Kasumi-1 (cell line): ENCODE data around the gene SUN3.

Experiments used
- DNase-seq, 2 experiments: peaks; one replicate each; lab custom pipeline; 2025; lab: John Stamatoyannopoulos, UW

The SUN3 gene

DNA sequence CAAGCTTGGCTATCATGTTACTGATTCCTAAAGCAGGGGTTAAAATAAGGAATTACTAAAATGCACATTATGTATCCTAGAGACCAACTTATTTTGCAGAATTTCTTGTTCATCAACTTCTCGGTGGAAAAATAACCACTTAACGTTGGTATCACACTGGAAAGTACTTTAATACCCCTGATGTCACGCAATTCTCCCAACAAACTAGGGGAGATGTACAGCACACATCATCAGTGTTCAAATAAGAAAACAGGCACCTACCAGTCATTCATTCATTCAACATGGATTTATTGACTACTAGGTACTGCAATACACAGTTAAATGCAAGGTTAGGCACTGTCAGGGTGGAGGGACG is 50.1 kb downstream of the SUN3 start:
- DNase-seq: no peak

- no peak for DNase-seq
Observed at GRCh38 chr7:47973739-47974138, 55.2 kb downstream of the SUN3 start.

DNA sequence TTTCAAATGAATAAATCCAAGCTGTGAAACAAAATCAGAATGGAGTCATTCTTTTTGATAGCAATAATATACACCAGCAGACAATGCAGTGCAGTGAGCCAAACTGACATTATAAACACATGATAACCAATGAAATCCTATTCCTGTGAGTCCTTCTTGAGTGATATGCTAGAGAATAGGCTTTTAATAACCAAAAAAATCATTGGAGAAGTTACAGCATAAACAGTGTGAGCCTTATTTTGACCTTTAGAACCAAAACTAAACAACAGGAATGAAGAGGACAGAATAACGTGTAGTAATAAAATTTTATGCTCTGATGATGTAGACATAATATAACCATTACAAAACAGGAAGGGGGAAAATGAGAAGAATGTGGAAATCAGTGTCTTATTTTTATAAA is 58.1 kb downstream of the SUN3 start:
- no peak for DNase-seq

DNA sequence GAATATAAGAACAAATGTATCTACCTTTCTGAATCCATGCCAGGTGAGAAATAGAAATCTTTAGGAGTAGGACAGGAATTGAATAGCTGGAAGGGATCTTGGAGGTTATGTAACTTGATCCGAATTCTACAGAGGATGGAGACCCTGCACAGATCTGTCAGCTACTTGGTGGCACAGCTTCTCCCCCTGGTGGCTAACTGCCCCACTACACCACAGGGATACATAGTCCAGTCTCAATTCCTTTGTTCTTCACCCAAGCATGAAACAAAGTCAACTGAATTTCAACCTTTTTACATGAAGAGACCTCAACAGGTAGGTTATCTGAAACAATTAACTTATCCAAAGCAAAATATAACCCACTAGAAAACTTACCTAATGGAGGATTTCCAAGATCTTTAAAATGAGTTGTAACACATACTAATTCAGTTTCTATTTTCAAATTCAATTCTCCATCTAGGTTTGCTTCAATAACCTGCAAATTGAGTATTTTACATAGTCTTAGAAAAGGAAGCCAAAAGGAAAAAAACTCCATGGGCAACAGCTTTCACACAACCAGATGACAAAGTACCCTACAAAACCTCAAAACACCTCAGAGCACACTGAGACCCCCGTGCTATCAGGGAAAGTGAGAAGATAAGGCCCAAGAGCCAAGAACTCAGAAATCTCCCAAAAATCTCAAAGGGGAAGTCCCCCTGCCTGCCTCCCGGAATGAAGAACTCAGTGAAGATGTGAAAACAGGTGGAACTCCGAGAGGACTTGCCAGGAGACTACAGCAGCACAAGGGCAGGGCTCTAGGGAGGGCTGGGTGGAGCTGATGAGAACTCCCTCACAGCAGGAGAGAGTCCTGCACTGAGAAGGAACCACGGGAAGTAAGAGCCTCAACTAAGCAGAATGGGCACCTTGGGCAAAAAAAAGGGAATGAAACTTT is 59.8 kb downstream of the SUN3 start:
- peak; percentile 85 to 90 for DNase-seq

- DNase-seq: no peak
Observed at GRCh38 chr7:47967708-47968107, 61.2 kb downstream of the SUN3 start.

- DNase-seq: no peak
Observed at GRCh38 chr7:47967123-47967522, 61.8 kb downstream of the SUN3 start.

- no peak for DNase-seq
Observed at GRCh38 chr7:47965456-47965855, 63.5 kb downstream of the SUN3 start.

- no peak for DNase-seq
Observed at GRCh38 chr7:47962262-47962661, 66.6 kb downstream of the SUN3 start.

- no peak for DNase-seq
Observed at GRCh38 chr7:47957156-47957555, 71.8 kb downstream of the SUN3 start.

GRCh38 chr7:47956220-47956619 is 72.7 kb downstream of the SUN3 start:
- no peak for DNase-seq

- no peak for DNase-seq
Observed at GRCh38 chr7:47954231-47954911, 74.5 kb downstream of the SUN3 start.

GRCh38 chr7:47953822-47954221 is 75.1 kb downstream of the SUN3 start:
- no peak for DNase-seq

GRCh38 chr7:47952224-47952623 is 76.7 kb downstream of the SUN3 start:
- DNase-seq: no peak

DNA sequence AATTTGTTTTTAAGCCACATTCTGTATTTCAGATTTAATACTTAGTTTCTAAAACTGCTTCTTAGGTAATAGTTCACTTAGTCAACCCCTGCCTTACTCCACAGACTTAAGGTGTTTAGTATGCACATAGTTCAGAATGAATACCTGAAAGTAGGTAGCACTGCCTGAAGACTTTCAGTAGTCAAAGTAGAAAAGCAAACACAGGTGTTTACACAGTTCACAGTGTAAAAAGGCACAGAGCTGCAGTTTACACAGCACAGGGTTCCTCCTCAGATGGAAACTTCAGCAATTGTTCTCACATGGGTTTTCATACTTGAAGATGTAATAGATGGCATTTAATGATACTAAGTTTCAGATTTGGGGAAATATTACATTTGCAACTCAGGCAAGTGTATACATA is 77.5 kb downstream of the SUN3 start:
- no peak for DNase-seq

GRCh38 chr7:47950714-47951113 is 78.2 kb downstream of the SUN3 start:
- no peak for DNase-seq

- no peak for DNase-seq
Observed at GRCh38 chr7:47949703-47950102, 79.2 kb downstream of the SUN3 start.

GRCh38 chr7:47948141-47948790 is 80.6 kb downstream of the SUN3 start, which contains the start of gene PKD1L1:
Gene PKD1L1 (minus strand): TSS chr7:47948466. CDS start chr7:47948440, 26 bp downstream.
- no peak for DNase-seq

- no peak for DNase-seq
Observed at GRCh38 chr7:47947355-47947749, 81.6 kb downstream of the SUN3 start.

- DNase-seq: no peak
Observed at GRCh38 chr7:47946581-47947354, 82.1 kb downstream of the SUN3 start.

DNA sequence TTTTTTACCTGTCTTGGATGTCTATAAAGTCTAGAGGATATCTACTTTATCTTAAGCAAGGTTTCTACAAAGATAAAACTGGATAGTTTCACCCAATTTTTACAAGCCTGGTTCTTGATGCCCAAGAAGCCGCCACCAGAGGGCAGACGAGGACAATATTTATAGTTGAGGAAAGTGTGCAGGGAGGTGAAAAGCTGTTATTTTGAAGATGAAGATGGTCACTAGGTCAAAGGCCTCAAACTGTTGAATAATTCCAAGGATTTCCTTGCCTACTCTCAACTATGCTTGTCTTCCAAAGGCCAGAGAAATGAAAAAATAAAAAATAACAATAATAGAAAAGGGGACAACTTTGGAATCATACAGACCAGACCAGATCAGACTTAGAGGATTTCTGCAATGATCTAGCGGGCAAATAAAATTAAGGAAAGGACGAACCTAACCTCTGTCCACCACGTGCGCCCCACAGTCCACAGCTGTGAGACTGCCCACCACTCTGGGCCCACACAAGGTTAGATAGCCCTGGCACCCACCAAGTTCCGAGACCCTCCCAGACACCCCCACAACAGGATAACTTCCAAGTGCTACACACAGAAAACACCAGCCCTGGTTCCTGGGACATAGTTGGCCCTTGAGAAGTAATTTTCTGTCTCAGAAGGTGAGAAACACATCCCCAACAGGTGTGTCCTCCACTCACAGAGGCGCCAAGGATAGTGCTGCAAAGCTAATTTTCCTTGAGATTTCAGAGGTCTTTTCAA is 83.5 kb downstream of the SUN3 start:
- peak; percentile 70 to 90 for DNase-seq

GRCh38 chr7:47944536-47945260 is 84.2 kb downstream of the SUN3 start:
- no peak for DNase-seq
